CD1c-positive myeloid dendritic cell (primary cell): ENCODE measurements around the gene RRH.
"Not testable (repeated sequence)": the region's sequence is repeated elsewhere in the genome, so short reads cannot be mapped to it uniquely, and the experiment has no call there.

ENCODE experiments used
- DNase-seq: peaks from one replicate; pipeline ENCODE4 v3.0.0-alpha.2; 2016; ENCODE audit errors: extremely low spot score

Gene RRH

GRCh38 chr4:109846395-109847098, 18.8 kb downstream of the RRH start:
- DNase-seq: no peak

GRCh38 chr4:109847896-109848442, 20.2 kb downstream of the RRH start, which contains the start of gene LRIT3:
TSS of gene LRIT3 (plus strand) at chr4:109848107. CDS start at chr4:109848202, 95 bp downstream.
- DNase-seq: no peak

GRCh38 chr4:109848501-109848900, 20.7 kb downstream of the RRH start:
- DNase-seq: no peak

GRCh38 chr4:109850601-109851000, 22.8 kb downstream of the RRH start:
- no peak for DNase-seq

- DNase-seq: not testable (repeated sequence)
Observed at GRCh38 chr4:109859426-109860300, 31.9 kb downstream of the RRH start.

GRCh38 chr4:109861271-109861670, 33.5 kb downstream of the RRH start:
- DNase-seq: no peak

- DNase-seq: no peak
Observed at GRCh38 chr4:109861916-109862511, 34.2 kb downstream of the RRH start.

- DNase-seq: no peak
Observed at GRCh38 chr4:109864134-109864533, 36.4 kb downstream of the RRH start.

GRCh38 chr4:109870061-109870460, 42.3 kb downstream of the RRH start:
- DNase-seq: no peak

- DNase-seq: no peak
Observed at GRCh38 chr4:109872065-109872464, 44.3 kb downstream of the RRH start.

GRCh38 chr4:109872950-109873656, 45.3 kb downstream of the RRH start:
- DNase-seq: no peak

GRCh38 chr4:109873791-109874514, 46.2 kb downstream of the RRH start:
- DNase-seq: no peak

GRCh38 chr4:109875106-109875505, 47.3 kb downstream of the RRH start:
- DNase-seq: no peak

- not testable (repeated sequence) for DNase-seq
Observed at GRCh38 chr4:109875553-109875952, 47.8 kb downstream of the RRH start.

- DNase-seq: no peak
Observed at GRCh38 chr4:109876634-109877265, 49.0 kb downstream of the RRH start.

GRCh38 chr4:109877400-109877799, 49.6 kb downstream of the RRH start:
- DNase-seq: no peak

- DNase-seq: no peak
Observed at GRCh38 chr4:109878355-109878754, 50.6 kb downstream of the RRH start.

- DNase-seq: no peak
Observed at GRCh38 chr4:109879081-109879480, 51.3 kb downstream of the RRH start.

- DNase-seq: no peak
Observed at GRCh38 chr4:109879636-109880314, 52.0 kb downstream of the RRH start.

GRCh38 chr4:109886303-109886702, 58.5 kb downstream of the RRH start:
- no peak for DNase-seq
